ENCODE measurements around the gene CACNA1B.

GRCh38 chr9:138061631-138062030 is 184.0 kb downstream of the CACNA1B start:
- no peak for TF ChIP-seq CTCF (IDR thresholded peaks at IDR 0.05; ENCODE audit: low read length)
- no peak for TF ChIP-seq EZH2 (optimal IDR thresholded peaks at IDR 0.05; ENCODE audit: low read depth, low read length)
